Caco-2 (cell line): Measurements from ENCODE around the gene REEP1. TPM values are rescaled to one million over a fixed set of nuclear protein-coding genes. Genes with fewer than 3 reads are reported as not detected.

Experiments used
- BruUV-seq: library from RNA; stranded (reverse); fragments of 400-500 nt; replicated peaks from 2 replicates; lab custom pipeline; 2021; lab: Mats Ljungman, UMichigan
- CTCF ChIA-PET: fragments of 300-600 bp; sonication (Branson Sonifier 250); formaldehyde crosslinking; loops from one replicate; lab custom pipeline; 2022; ENCODE audit warnings: antibody characterized with exemption; lab: Charles Lee
- POLR2A ChIA-PET: fragments of 300-600 bp; sonication (Branson Sonifier 250); formaldehyde crosslinking; loops from one replicate; lab custom pipeline; 2022; ENCODE audit warnings: antibody characterized with exemption; lab: Charles Lee
- DNase-seq, 2 experiments: peaks; one replicate each; pipeline versions ENCODE4 v3.0.0 to v3.0.0-alpha.2; 2020 to 2022
- H3K27me3 ChIP-seq: replicated peaks from 2 replicates; pipeline ENCODE4 v1.6.0; 2011; ENCODE audit warnings: low read length; ENCODE audit not compliant: control insufficient read depth, insufficient read depth
- H3K36me3 ChIP-seq: 2 replicates; pipeline ENCODE4 v1.5.1; 2011; ENCODE audit warnings: low read length; ENCODE audit not compliant: control insufficient read depth, insufficient read depth
- H3K4me1 ChIP-seq: fragments of 250-450 bp; sonication (Bioruptor Pico); 2 replicates; pipeline ENCODE4 v1.5.1; 2020; ENCODE audit warnings: mild to moderate bottlenecking
- H3K4me3 ChIP-seq: 2 replicates; pipeline ENCODE4 v1.5.1; 2011; ENCODE audit warnings: low read depth, mild to moderate bottlenecking, control low read depth, low read length
- H3K9me3 ChIP-seq: fragments of 250-450 bp; sonication (Bioruptor Pico); 2 replicates; pipeline ENCODE4 v1.5.1; 2020; ENCODE audit warnings: mild to moderate bottlenecking, moderate library complexity
- H3K27ac Mint-ChIP-seq: one replicate; pipeline ENCODE4 v1.8.0; 2022; ENCODE audit warnings: mixed read lengths; ENCODE audit not compliant: unreplicated experiment
- H3K27me3 Mint-ChIP-seq: one replicate; pipeline ENCODE4 v1.8.0; 2022; ENCODE audit warnings: mixed read lengths; ENCODE audit not compliant: insufficient read depth, unreplicated experiment
- H3K36me3 Mint-ChIP-seq: one replicate; pipeline ENCODE4 v1.8.0; 2022; ENCODE audit warnings: mild to moderate bottlenecking, mixed read lengths; ENCODE audit not compliant: insufficient read depth, unreplicated experiment
- H3K4me1 Mint-ChIP-seq: one replicate; pipeline ENCODE4 v1.8.0; 2022; ENCODE audit warnings: low read depth, mixed read lengths; ENCODE audit not compliant: unreplicated experiment
- H3K4me3 Mint-ChIP-seq: one replicate; pipeline ENCODE4 v1.8.0; 2022; ENCODE audit warnings: mild to moderate bottlenecking, moderate library complexity, mixed read lengths; ENCODE audit not compliant: unreplicated experiment
- H3K9me3 Mint-ChIP-seq: one replicate; pipeline ENCODE4 v1.8.0; 2022; ENCODE audit warnings: mixed read lengths; ENCODE audit not compliant: unreplicated experiment
- CTCF ChIP-seq, 2 experiments: fragments of 200-600 bp in 1 of 2; IDR thresholded peaks; 1 replicate in 1 of 2; 2 replicates in 1 of 2; pipeline versions ENCODE4 v1.5.1 to v1.8.0; 2011 to 2022; ENCODE audit warnings: antibody characterized with exemption in 1 of 2, control low read depth in 1 of 2, inconsistent platforms in 1 of 2, low read depth in 1 of 2, low read length in 1 of 2, mild to moderate bottlenecking in 1 of 2, moderate library complexity in 1 of 2; ENCODE audit not compliant: insufficient read depth in 1 of 2, severe bottlenecking in 1 of 2, unreplicated experiment in 1 of 2
- intact Hi-C: fragments of 100-400 bp; cut with micrococcal nuclease; formaldehyde crosslinking; loops from one replicate; pipeline ENCODE4 v1.10.0; 2022; ENCODE audit not compliant: unreplicated experiment
- total RNA-seq: library from RNA; stranded (reverse); gene quantifications from 2 replicates; pipeline ENCODE4 v1.2.3, GENCODE V29; 2022

Gene REEP1
- total RNA-seq, 1 experiment from 2014 or later = 16.6 TPM

DNA sequence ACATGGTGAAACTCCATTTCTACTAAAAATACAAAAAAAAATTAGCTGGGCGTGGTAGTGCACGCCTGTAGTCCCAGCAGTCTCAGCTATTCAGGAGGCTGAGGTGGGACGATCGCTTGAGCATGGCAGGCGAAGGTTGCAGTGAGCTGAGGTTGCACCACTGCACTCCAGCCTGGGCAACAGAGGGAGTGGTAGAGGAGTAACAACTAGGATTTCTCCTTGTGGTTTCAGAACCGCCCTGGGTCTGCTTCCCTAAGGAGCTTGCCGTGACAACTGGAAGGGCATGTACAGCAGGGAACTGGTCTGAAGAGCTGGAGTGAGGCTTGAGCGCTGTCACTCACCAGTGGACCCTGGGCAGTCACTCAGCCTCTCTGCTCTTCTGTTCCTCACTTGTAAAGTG is 29.1 kb downstream of the REEP1 start:
- Histone ChIP-seq H3K36me3 (no peaks in the 10 kb centered on the region), H3K4me3 (no peak overlapping the region), H3K27me3 (no peaks in the 10 kb centered on the region), H3K4me1 (no peaks in the 10 kb centered on the region), H3K9me3 (no peaks in the 10 kb centered on the region)
- no peaks in the 10 kb centered on the region for H3K9me3 Mint-ChIP-seq
- H3K27ac Mint-ChIP-seq = no peak overlapping the region
- no TSS peak for BruUV-seq
- DNase-seq = no peak
- ChIA-PET POLR2A (no interaction called here), CTCF (interaction anchor here (1.1 kb wide), 1 partner anchor 60 kb away, joined by 6 read pairs; no protein-coding TSS in a partner anchor)
- intact Hi-C loops = no loop called here
- no peak overlapping the region for H3K4me3 Mint-ChIP-seq
- peaks cover 6% of the 10 kb centered on the region for H3K36me3 Mint-ChIP-seq
- no peaks in the 10 kb centered on the region for H3K27me3 Mint-ChIP-seq
- no peak for TF ChIP-seq CTCF (IDR thresholded peaks at IDR 0.05; ENCODE audit: insufficient read depth in 1 of 2, low read depth in 1 of 2, low read length in 1 of 2, severe bottlenecking in 1 of 2, unreplicated experiment in 1 of 2)
- no peaks in the 10 kb centered on the region for H3K4me1 Mint-ChIP-seq

DNA sequence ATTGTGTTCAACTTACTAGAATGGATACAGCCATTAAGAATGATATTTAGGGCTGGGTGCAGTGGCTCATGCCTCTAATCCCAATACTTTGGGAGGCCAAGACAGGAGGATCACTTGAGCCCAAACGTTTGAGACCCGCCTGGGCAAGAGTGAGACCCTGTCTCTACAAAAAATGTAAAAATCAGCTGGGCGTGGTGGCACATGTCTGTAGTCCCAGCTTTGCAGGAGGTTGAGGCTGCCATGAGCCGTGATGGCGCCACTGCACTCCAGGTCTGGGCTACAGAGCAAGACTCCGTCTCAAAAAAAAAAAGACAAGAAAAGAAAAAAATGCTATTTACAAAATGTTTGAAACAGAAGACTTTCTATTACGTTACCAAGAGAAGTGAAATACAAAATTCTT is 30.0 kb downstream of the REEP1 start:
- no peak overlapping the region for H3K27ac Mint-ChIP-seq
- no peak overlapping the region for H3K4me3 Mint-ChIP-seq
- CTCF ChIA-PET = no interaction called here
- no peaks in the 10 kb centered on the region for H3K4me1 Mint-ChIP-seq
- H3K27me3 ChIP-seq = no peaks in the 10 kb centered on the region
- no peak overlapping the region for H3K4me3 ChIP-seq
- H3K9me3 ChIP-seq = no peaks in the 10 kb centered on the region
- no TSS peak for BruUV-seq
- H3K36me3 Mint-ChIP-seq = peaks cover 6% of the 10 kb centered on the region
- no peak for TF ChIP-seq CTCF (IDR thresholded peaks at IDR 0.05; ENCODE audit: insufficient read depth in 1 of 2, low read depth in 1 of 2, low read length in 1 of 2, severe bottlenecking in 1 of 2, unreplicated experiment in 1 of 2)
- no peaks in the 10 kb centered on the region for H3K9me3 Mint-ChIP-seq
- H3K4me1 ChIP-seq = no peaks in the 10 kb centered on the region
- POLR2A ChIA-PET = no interaction called here
- H3K27me3 Mint-ChIP-seq = no peaks in the 10 kb centered on the region
- no peaks in the 10 kb centered on the region for H3K36me3 ChIP-seq
- DNase-seq = no peak
- intact Hi-C loops = no loop called here

GRCh38 chr2:86305915-86306254 is 31.5 kb downstream of the REEP1 start:
- Histone ChIP-seq H3K27me3 (no peaks in the 10 kb centered on the region), H3K36me3 (no peaks in the 10 kb centered on the region), H3K4me3 (no peak overlapping the region), H3K9me3 (no peaks in the 10 kb centered on the region), H3K4me1 (no peaks in the 10 kb centered on the region)
- ChIA-PET POLR2A (no interaction called here), CTCF (interaction anchor here (0.6 kb wide), 1 partner anchor 63 kb away, joined by 5 read pairs; no protein-coding TSS in a partner anchor)
- intact Hi-C loops = no loop called here
- no TSS peak for BruUV-seq
- Mint-ChIP-seq H3K36me3 (peaks cover 6% of the 10 kb centered on the region), H3K27me3 (no peaks in the 10 kb centered on the region), H3K4me1 (no peaks in the 10 kb centered on the region), H3K27ac (no peak overlapping the region), H3K4me3 (no peak overlapping the region), H3K9me3 (no peaks in the 10 kb centered on the region)
- no peak for TF ChIP-seq CTCF (IDR thresholded peaks at IDR 0.05; ENCODE audit: insufficient read depth in 1 of 2, low read depth in 1 of 2, low read length in 1 of 2, severe bottlenecking in 1 of 2, unreplicated experiment in 1 of 2)
- no peak for DNase-seq
